Measurements from ENCODE around the gene MPP2.

- TF ChIP-seq ZNF778 (CRISPR knock-in tag; IDR thresholded peaks at IDR 0.05) (no peak), POLR2AphosphoS2 (IDR thresholded peaks at IDR 0.05; ENCODE audit: low read length) (no peak), TAF1 (IDR thresholded peaks at IDR 0.05; ENCODE audit: control insufficient read depth, extremely low read depth, insufficient read depth, low read length, severe bottlenecking) (no peak), SRF (CRISPR knock-in tag; IDR thresholded peaks at IDR 0.05) (no peak)
- TF ChIP-seq, protein P1, sequence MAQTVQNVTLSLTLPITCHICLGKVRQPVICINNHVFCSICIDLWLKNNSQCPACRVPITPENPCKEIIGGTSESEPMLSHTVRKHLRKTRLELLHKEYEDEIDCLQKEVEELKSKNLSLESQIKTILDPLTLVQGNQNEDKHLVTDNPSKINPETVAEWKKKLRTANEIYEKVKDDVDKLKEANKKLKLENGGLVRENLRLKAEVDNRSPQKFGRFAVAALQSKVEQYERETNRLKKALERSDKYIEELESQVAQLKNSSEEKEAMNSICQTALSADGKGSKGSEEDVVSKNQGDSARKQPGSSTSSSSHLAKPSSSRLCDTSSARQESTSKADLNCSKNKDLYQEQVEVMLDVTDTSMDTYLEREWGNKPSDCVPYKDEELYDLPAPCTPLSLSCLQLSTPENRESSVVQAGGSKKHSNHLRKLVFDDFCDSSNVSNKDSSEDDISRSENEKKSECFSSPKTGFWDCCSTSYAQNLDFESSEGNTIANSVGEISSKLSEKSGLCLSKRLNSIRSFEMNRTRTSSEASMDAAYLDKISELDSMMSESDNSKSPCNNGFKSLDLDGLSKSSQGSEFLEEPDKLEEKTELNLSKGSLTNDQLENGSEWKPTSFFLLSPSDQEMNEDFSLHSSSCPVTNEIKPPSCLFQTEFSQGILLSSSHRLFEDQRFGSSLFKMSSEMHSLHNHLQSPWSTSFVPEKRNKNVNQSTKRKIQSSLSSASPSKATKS (CRISPR knock-in tag; IDR thresholded peaks at IDR 0.05): no peak
- TF ChIP-seq, protein P2, sequence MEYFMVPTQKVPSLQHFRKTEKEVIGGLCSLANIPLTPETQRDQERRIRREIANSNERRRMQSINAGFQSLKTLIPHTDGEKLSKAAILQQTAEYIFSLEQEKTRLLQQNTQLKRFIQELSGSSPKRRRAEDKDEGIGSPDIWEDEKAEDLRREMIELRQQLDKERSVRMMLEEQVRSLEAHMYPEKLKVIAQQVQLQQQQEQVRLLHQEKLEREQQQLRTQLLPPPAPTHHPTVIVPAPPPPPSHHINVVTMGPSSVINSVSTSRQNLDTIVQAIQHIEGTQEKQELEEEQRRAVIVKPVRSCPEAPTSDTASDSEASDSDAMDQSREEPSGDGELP (CRISPR knock-in tag; IDR thresholded peaks at IDR 0.05; ENCODE audit: borderline replicate concordance): no peak
Measured at GRCh38 chr17:43950554-43950953, 43.2 kb upstream of the MPP2 start.

Data from K562 (cell line).